NCI-H226 (cell line): Measurements from ENCODE around the gene SLCO1B1.
"Not testable (repeated sequence)": the region's sequence is repeated elsewhere in the genome, so short reads cannot be mapped to it uniquely, and the experiment has no call there.

Experiments
- DNase-seq: peaks from one replicate; pipeline ENCODE4 v3.0.0-alpha.2; 2015

The SLCO1B1 gene, protein sequence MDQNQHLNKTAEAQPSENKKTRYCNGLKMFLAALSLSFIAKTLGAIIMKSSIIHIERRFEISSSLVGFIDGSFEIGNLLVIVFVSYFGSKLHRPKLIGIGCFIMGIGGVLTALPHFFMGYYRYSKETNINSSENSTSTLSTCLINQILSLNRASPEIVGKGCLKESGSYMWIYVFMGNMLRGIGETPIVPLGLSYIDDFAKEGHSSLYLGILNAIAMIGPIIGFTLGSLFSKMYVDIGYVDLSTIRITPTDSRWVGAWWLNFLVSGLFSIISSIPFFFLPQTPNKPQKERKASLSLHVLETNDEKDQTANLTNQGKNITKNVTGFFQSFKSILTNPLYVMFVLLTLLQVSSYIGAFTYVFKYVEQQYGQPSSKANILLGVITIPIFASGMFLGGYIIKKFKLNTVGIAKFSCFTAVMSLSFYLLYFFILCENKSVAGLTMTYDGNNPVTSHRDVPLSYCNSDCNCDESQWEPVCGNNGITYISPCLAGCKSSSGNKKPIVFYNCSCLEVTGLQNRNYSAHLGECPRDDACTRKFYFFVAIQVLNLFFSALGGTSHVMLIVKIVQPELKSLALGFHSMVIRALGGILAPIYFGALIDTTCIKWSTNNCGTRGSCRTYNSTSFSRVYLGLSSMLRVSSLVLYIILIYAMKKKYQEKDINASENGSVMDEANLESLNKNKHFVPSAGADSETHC

DNA sequence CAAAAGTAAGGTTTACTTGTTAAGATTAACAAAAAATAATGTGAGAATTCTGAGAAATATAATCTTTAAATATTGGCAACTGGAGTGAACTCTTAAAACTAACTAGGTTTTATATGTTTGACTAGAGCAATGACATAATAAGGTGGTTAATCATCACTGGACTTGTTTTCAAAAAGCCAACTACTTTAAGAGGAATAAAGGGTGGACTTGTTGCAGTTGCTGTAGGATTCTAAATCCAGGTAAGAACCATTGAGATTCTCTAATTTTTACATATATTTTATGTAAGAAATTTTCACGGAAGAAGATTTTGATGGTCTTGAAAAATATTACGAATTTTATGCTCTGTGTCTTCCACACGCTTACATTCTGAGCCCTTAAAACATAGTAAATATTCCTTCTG lies at the start of gene SLCO1B1:
TSS of gene SLCO1B1 (plus strand) at position 197 of the 400 bp plus-strand sequence. CDS start 10,381 bp downstream, outside the sequence.
- no peak for DNase-seq

DNA sequence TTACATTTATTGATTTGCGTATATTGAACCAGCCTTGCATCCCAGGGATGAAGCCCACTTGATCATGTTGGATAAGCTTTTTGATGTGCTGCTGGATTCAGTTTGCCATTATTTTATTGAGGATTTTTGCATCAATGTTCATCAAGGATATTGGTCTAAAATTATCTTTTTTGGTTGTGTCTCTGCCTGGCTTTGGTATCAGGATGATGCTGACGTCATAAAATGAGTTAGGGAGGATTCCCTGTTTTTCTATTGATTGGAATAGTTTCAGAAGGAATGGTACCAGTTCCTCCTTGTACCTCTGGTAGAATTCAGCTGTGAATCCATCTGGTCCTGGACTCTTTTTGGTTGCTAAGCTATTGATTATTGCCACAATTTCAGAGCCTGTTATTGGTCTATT lies 46.2 kb upstream of the SLCO1B1 start:
- DNase-seq = not testable (repeated sequence)

DNA sequence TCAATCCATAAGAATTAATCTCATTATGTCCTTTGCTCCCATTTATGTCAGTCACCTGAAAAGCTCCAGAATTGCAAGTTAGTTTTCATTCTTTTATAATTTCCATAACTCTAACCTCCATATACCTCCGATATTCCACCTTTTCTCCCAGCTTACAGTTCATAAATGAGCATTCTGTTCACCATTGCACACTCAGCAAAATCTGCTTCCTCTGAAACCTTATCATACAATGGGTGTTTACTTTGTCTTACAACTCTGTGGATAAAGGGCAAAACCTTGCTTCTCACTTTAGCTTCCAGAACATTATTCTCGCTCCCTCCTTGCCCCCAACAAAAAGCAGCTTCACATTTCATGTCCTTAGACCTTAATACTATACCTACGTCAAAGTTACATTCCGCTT lies 19.3 kb upstream of the SLCO1B1 start:
- DNase-seq = no peak

DNA sequence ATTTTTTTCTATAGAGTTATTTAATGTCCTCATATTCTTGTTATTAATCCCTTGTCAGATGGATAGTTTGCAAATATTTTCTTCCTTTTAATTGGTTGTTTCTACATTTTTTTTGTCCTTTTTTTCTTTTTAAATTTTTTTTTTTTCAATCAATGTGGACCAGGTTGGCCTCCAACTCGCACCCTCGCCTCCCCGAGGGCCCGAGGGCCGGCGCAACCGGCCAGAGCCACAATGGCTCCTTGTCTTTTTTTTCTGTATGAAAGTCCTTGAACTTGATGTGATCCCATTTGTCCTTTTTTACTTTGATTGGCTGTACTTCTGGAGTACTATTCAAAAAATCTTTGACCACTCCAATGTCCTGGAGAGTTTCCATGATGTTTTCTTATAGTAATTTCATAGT lies 17.7 kb upstream of the SLCO1B1 start:
- no peak for DNase-seq

DNA sequence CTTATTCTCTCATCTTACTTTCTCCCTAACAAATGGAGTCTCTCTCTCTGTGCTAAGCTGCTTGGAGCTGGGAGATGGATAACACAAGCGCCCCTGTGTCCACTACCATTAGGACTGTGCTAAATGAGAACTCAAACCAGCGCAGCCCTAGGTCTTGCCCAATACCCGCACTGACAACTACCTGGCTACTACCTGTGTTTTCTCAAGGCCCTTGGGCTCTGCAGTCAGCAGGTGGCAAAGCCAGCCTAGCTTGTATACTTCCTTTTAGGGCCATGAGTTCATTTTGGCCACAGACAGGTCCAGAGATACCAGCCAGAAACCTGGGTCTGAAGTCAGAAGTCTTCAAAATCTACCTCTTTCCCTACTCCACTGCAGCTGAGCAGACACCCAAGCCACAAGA lies 13.0 kb upstream of the SLCO1B1 start:
- no peak for DNase-seq

DNA sequence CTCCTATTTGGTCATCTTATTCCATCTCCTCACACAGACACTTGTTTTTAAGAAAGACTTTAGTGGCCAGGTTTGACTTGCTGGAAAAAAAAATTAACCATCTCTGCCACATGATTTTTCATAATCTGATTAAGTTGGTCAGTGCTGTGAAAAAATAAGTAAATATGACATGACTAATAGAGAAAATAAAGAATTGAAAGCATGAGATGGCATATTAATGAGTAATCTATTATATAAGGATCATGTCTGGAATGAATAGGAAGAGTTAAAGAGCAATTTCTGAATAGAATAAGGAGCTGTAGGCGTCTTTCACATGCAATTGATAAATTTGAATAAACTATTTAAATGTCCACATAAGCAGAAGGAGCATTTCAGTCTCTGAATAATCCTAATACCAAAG lies 12.2 kb upstream of the SLCO1B1 start:
- DNase-seq = no peak

DNA sequence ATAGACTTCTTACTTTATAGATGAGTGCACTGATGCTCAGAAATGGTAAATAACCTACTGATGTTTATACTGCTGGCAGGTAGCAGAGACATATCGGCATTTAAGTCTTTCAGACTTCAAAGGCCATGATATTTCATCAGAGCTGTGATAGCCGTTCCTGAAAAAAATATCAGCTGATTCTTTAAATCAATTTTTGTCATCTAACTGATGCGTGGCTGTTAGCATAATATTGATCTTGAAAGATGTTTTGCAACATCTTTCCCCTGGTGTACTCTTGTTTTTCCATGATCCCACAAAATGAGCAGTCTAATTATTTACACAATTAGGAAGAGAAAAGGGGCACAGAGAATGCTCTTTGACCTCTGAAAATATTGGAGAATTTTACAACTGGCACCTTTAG lies 1.6 kb upstream of the SLCO1B1 start:
- no peak for DNase-seq

DNA sequence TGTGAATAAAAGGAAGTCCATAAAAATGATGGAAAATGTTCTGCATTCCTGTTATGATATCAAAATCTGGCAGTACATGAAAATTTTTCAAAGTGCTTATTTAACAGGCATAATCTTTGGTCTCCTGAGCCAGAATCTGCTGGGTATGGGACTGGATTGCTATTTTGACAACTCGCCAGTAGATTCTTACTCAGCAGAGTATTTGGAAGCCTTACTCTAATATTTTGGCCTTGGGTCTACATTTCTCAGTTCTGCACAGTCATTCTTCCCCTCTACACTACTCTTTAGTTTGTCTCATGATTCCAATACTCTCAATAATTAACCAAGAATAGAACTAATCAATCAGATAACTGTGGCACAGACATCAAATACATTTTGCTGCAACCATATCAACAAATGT lies 1.1 kb upstream of the SLCO1B1 start:
- DNase-seq = no peak

DNA sequence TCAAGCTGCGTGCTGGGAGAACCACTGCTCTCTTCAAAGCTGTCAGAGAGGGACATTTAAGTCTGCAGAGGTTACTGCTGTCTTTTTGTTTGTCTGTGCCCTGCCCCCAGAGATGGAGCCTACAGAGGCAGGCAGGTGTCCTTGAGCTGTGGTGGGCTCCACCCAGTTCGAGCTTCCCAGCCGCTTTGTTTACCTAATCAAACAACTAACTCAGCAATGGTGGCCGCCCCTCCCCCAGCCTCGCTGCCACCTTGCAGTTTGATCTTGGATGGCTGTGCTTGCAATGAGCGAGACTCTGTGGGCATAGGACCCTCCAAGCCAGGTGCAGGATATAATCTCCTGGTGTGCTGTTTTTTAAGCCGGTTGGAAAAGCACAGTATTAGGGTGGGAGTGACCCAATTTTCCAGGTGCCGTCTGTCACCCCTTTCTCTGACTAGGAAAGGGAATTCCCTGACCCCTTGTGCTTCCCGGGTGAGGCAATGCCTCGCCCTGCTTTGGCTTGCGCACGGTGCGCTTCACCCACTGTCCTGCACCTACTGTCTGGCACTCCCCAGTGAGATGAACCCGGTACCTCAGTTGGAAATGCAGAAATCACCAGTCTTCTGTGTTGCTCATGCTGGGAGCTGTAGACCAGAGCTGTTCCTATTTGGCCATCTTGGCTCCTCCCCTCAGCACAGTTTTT lies 6.5 kb downstream of the SLCO1B1 start:
- DNase-seq = not testable (repeated sequence)

DNA sequence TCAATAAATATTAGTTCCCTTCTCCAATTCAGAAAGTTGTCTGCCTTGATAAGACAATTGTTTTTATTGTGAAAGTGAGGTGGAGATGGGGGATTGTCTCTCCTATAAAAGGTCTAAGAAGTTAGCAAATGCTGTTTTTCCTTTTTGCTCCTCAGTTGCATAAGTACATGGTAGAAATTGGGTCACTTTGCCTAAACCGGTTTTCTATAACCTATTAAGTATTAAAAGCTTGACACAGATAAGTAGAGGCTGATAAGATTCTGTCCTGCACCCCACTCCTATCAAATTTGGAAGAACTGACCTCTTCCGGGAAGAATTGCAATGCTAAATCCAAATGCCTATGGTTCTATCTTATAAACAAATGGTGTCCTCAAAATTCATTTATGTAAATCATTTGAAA lies 7.0 kb downstream of the SLCO1B1 start:
- DNase-seq = no peak

DNA sequence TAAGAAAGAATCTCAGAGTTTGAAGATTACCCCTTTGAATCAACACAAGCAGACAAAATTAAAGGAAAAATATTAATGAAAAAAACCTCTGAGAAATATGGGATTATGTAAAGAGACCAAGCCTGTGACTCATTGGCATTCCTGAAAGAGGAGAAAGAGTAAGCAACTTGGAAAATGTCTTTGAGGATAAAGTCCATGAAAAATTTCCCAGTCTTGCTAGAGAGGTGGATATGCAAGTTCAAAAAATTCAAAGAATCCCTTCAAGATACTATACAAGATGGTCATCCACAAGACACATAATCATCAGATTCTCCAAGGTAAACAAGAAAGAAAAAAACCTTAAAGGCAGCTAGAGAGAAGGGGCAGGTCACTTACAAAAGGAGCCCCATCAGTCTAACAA lies 13.3 kb downstream of the SLCO1B1 start:
- DNase-seq = no peak

DNA sequence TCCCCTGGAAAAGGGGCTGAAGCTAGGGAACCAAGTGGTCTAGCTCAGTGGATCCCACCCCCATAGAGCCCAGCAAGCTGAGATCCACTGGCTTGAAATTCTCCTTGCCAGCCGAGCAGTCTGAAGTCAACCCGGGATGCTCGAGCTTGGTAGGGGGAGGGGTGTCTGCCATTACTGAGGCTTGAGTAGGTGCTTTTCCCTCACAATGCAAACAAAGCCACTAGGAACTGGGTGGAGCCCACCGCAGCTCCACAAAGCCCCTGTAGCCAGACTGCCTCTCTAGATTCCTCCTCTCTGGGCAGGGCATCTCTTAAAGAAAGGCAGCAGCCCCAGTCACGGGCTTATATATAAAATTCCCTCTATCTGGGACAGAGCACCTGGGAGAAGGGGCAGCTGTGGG lies 18.9 kb downstream of the SLCO1B1 start:
- DNase-seq = not testable (repeated sequence)

DNA sequence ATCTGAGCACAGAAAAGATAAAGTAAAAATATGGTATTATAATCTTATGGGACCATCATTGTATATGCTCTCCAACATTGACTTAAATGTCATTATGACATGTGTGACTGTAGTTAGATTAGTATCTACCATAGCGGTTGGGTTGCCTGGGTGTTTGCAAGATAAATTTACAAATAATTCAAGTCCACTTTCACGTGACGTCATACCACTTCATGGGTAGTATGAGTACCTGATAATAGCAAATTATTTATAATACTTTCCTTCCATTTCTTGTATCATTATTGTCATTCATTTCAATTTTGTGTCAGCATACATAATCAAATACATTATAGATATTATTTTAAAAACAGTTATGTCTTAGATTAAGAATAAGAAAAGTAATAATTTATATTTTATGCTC lies 20.2 kb downstream of the SLCO1B1 start:
- no peak for DNase-seq

DNA sequence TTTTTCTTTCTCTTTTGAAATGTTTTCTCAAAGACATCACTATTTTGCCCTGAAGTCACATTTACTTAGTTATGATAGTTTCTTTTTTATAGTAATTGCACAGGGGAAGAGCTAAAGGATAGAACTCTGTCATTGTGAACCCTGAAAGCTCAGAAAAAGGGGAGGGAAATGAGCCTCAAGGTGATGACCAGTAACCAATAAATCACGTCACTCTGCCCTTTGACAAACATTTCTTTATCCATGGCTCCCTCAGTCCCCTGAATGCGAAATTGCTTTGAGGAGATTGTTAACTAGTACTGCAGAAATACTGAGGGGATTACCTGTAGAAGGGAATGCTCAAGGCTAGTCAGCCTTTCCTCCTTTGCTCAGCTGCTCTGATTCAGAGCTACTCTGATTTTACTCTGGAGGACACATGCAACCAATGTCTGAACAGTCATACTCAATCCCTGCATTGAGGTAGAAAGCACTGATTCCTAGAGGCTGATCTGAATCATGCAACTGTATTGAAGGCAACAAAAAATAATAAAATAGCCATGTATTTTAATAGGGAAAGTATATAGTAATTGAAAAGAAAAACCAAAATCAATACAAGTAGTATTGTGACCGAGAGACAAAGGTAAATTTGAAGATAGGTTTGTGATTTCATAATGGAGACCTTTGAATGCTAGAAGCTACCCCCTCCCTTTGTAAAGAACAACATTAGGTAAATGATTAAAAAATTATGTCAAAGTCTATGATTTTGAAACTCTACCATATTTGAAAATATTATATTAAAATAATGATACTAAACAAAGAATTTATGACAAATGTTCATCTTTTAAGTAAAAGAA lies 24.7 kb downstream of the SLCO1B1 start:
- DNase-seq = no peak

DNA sequence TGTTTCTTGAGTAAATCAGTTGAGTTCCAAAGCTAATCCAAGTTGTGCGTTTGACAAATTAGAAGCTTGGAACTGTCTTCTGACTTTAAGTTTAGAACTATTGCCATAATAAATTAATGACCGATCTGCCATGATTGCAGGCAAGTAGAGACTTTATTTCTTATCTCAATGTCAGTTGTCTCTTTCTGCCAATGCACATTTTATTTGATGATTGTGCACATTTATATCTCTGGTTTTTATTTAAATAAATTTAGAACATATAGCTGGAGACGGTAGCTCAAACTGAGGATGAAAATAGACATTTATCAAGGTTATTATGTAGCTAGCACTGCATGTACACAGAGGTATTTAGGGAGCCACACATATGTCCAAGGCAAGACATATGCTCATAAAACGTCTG lies 34.1 kb downstream of the SLCO1B1 start:
- DNase-seq = no peak

DNA sequence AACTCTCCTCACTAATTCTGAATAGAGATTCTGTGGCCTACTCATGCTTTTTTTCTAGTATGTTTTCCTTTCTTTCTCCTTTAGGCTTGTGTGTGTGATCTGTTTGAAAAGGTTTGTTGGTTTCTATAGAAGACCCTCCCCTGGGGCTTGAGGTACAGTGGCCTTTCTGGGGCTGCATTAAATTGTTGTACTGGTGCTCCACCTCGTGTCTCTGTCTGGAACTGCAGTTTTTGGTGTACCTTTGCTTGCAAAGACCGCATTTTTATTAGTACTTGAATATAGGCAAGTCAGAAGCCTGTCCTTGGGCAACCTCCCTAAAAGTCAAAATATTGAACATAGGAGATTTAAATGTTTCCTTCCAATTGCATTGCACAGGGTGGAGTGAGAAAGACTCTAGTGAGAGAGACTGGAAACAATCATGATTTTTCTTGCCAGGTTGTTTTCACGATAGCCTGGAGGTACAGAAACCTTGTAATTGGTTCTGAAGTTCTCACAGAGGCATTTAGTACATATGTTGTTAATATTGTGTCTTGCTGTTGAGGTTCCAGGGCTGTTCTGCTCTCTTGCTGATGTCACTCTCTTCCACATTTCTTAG lies 39.0 kb downstream of the SLCO1B1 start:
- DNase-seq = peak; percentile 1

DNA sequence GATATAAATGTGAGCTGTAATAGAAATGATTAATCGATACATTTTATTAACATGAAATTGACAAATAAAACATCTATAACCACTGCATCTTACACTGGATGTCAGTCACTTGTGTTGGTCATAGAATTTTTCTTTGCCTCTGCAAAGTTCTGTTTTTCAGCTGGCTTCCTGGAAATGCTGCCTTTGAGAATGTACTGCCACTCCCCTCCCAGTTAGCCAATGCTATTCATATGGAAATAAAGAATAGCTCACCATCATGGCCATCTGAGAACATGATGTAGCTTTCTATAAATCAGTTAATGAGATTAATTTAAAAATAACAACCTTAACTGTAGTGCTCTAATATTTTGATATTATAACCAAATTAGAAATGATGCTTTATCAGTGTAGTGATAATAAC lies 41.1 kb downstream of the SLCO1B1 start:
- DNase-seq = no peak

DNA sequence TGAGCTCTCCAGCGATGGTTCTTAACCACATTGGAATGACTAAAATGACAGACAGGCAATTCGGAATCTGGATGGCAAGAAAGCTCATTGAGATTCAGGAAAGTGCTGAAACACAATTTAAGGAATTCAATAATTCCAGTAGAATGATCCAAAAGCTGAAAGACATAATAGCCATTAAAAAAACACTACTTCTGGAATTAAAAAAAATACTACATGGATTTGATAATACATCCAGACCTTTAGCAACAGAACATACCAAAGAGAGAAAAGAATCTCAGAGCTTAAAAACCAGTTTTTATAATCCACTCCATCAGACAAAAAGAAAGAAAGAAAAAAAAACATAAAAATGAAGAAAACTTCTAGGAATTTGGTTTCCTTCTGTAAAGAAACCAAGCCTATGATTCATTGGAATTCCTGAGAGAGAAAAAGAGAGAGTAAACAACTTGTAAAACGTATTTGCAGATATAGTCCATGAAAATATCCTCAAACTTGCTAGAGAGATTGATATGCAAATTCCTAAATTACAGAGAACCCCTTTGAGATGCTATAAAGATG lies 52.8 kb downstream of the SLCO1B1 start:
- no peak for DNase-seq

DNA sequence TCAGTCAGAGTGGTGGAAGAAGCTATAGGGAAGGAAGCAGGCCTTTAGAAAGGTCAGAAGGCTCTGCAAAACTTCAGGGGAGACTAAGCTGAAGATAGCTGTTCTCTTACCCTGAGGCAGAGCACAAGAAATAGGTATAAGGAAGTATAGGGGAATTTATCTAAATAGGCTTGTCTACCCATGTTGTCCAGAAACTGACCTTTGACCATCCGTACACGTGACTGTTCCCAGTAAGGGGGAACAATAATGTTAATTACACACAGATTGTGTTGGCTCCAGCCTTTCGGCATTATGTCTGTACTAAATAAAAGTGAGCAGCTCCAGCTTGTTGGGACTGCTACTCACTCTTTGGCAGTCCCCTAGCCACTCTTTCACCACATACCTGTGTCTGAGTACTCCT lies 59.0 kb downstream of the SLCO1B1 start:
- DNase-seq = no peak

DNA sequence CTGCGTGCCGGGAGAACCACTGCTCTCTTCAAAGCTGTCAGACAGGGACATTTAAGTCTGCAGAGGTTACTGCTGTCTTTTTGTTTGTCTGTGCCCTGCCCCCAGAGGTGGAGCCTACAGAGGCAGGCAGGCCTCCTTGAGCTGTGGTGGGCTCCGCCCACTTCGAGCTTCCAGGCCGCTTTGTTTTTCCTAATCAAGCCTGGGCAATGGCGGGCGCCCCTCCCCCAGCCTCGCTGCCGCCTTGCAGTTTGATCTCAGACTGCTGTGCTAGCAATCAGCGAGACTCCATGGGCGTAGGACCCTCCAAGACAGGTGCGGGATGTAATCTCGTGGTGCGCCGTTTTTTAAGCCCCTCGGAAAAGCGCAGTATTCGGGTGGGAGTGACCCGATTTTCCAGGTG lies 83.4 kb downstream of the SLCO1B1 start:
- not testable (repeated sequence) for DNase-seq

DNA sequence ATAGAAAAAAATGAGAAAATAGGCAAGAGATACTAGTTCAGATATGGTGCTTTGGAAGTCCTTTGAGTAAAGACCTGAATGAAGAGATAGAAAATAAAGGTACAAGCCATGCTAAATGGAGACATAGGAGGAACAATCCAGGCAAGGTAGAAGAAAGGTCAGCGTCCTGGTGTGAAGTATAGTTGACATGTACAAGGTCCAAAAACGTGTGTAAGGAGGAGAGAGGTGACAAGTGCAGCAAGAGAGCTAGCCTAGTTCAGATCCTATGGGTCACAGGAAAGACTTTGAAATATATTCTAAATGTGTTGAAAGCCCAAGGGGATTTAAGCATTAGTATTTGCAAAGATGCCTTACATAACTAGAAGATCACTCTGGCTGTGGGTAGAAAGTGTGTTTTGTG lies 88.2 kb downstream of the SLCO1B1 start:
- no peak for DNase-seq

DNA sequence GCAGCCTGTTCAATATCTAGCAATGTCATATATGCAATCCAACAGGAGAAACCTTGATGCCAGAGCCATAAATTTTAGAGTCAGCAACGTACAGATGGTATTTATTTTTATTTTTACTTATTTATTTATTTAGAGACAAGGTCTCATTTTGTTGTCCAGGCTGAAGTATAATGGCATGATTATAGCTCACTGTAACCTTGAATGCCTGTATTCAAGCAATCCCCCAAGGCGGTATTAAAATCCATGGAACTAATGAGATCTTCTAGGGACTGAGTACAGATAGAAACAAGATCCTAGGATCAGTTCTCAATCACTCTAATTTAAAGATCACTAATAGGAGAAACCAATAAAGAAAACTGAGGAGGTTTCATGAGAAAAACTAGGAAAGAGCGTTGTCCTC lies 89.3 kb downstream of the SLCO1B1 start:
- no peak for DNase-seq
